HG03159 (cell line): Measurements from ENCODE around the gene FAS.

Experiments used
- ATAC-seq: cut with Tn5 transposase; IDR thresholded peaks from one replicate; pipeline ENCODE4 v1.9.1; 2021; ENCODE audit warnings: mild to moderate bottlenecking, moderate library complexity; ENCODE audit not compliant: unreplicated experiment

Gene FAS

DNA sequence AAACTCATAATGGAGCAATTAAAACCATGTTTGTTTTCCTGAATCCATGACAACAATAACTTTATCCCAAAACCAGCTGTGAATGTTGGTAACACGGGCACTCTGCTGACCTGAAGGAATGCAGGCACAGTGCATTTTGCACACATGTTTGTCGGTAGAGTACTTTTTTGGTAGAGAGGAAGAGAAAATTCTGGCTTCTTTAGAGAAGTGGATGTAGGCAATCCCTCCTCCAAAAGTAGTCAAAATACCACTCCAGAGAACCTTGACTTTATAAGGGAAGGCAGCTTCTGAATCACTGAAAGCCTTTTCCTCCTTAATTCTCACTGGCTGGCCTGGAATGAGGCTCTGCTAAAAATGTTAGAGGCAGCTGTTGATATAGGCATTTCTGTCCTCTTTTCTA, 22.2 kb upstream of the FAS start:
- no peak for ATAC-seq

GRCh38 chr10:88971221-88972061, 19.2 kb upstream of the FAS start:
- ATAC-seq: no peak

- no peak for ATAC-seq
Observed at GRCh38 chr10:88974012-88974411, 16.6 kb upstream of the FAS start.

GRCh38 chr10:88974446-88975376, 15.9 kb upstream of the FAS start:
- no peak for ATAC-seq

- no peak for ATAC-seq
Observed at GRCh38 chr10:88975377-88975720, 15.2 kb upstream of the FAS start.

DNA sequence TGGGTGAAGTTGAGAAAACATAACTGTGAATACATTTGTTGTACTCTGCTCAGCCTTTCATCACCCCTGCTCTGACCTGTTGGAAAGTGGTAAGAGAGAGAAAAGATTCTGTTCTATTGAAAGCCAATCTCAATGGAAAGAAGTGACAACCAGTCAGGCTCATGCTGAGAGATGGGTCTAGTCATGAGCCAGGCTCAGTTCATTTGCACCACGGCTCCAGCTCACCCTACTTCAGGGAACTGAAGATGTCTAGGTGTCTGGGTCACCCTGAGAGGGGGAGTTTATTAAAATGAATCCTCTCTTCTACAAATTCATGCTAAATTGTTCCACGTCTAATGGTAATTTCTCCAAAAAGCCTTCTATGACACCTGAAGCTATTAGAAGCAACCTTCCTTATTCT, 12.1 kb upstream of the FAS start:
- ATAC-seq: no peak

- no peak for ATAC-seq
Observed at GRCh38 chr10:88979153-88979562, 11.4 kb upstream of the FAS start.

- ATAC-seq: no peak
Observed at GRCh38 chr10:88979603-88980002, 11.0 kb upstream of the FAS start.

GRCh38 chr10:88980247-88980646, 10.4 kb upstream of the FAS start:
- no peak for ATAC-seq

DNA sequence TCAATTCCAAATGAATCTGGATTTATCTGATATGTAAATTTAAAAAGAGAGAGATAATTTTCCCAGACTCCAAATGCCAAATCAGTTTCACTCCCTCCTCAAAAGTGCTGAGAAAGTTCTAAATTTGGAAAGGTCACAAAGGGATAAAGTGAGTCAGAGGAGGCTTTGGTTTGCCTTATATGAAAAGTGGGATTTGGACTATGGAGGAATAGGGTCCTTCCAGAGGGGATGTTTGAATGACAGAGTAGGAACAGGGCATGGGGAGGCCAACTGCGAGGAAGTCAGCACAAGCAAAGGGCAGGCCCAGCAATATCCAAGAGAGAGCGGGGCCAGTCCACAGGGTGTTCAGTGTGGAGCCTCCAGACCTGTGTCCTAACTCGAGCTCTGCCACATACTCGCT, 9.8 kb upstream of the FAS start:
- ATAC-seq: no peak

DNA sequence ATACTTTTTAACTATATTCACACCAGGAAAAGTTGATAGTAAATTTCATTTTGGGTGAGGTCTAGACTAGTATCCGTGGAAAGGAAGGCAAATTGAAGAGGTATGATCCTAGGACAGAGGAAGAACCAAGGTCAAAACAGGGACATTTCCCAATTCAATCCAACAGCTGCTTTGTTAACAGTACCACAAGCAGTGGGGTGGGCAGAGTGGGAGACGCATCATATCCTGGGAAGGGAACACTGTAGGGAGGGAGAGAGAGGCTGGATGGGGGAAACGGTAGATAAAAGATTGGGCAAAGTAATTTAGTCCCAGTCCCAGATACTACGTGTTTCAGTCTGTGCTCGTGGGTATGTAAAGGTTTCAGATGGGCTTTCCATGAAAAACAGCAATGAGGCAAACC, 9.2 kb upstream of the FAS start:
- no peak for ATAC-seq

DNA sequence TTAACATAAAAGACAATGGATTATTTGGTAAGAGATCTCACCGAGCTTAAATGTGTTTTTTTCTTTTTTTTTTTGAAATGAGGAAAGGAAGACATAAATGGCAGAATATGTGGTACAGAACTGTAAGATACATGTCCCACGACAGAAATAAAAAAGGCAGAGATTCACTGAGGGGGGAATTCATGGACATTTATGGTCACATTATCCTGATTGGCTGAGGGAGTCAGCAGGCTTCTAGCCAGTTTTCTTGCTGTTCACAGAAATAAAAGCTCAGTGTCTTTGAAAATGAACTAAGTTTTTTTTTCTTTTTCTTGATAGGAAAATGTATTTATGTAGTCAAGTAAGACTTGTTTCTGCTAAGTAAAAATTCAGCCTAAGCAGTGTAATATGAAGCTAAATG, 8.2 kb upstream of the FAS start:
- no peak for ATAC-seq

DNA sequence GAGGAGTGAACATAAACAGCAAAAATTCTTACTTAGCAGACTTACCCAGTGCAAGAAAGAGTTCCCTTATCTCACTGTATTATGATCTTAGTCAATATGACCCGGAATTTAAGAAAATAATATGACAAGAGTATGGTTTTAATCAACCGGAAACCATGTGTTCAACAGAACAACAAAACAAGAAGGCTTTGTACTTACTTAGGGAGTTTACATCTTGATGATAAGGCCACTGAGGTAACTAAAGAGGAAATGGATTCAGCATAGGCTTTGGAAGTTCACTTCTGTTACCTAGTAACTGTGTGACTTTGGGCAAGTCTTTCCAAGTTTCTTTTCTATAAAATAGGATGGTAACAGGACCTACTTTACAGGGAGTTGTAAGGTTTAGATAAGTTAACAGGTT, 7.4 kb upstream of the FAS start:
- no peak for ATAC-seq

DNA sequence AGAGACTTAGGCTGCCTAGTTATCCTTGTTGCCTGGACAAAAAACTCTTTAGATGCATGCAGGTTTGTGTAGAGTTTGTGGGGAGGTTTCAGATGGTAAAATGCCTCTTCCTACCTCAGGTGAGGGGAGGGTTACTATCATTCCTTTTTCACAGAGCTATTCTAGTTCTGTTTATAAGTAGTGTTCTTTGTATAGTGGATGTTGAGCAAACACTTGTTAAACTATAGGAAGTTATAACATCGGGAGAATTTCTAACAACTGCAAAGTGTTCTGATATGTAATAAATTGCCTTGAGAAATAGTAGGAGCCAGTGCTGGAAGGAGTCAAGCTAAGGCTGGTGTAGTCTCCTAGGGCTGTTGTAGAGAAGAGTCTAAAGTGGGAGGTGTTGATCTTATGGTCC, 6.7 kb upstream of the FAS start:
- no peak for ATAC-seq

- no peak for ATAC-seq
Observed at GRCh38 chr10:88984525-88984924, 6.1 kb upstream of the FAS start.

DNA sequence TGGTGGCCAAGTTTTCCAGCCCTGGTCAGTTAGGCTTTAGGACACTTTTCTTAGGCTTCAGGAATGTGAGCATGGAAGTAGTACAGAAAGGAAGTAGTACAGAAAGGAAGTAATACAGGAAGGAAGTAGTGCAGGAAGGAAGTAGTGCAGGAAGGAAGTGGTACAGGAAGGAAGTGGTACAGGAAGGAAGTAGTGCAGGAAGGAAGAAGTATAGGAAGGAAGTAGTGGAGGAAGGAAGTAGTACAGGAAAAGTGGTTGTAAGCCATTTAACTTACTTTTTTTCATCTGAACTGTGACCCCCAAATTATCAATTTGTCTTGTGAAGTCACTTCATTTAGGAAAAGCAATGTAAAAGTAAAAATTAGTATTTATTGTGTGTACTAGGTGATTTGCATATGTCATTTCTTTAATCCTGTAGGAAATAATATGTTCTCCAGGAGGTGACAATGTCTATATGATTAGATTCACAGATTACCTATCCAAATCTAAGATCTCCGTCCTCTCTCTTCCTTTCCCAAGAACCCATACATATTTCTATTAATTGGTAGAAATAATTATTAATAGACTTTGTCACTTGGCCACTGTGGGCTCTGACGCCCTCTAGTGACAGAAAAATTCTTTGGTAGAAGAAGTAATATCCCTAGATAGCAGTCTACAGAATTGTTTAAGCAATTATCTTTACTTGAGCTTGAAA, 3.9 kb upstream of the FAS start:
- ATAC-seq: no peak

GRCh38 chr10:88987243-88987725, 3.3 kb upstream of the FAS start:
- no peak for ATAC-seq

DNA sequence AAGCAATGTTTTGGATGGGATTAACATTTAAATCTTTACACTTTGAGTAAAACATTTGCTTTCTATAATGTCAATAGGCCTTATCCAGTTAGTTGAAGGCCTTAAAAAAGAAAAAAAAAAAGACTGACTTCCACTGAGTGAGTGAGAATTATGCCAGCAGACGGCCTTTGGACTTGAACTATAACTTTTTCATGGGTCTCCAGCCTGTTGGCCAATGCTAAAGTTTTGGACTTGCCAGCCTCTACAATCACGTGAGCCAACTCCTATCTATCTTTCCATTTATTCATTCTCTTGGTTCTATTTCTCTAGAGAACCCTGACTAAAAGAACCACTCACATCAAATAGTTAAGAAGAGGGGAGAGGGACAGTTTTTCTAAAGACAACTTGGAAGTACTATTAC, 2.8 kb upstream of the FAS start:
- ATAC-seq: no peak

GRCh38 chr10:88989423-88989822, 1.2 kb upstream of the FAS start:
- ATAC-seq: no peak

GRCh38 chr10:88989824-88990383, 694 bp upstream of the FAS start:
- ATAC-seq: peak; percentile 3
